ENCODE results near the gene GTF2E1. TPM values are rescaled to one million over a fixed set of nuclear protein-coding genes. Genes with fewer than 3 reads are reported as not detected.

Gene GTF2E1
- total and polyA plus RNA-seq, 9 of the 15 experiments (the other 6 are each of a cell fraction or from before 2014, with no cell fraction given): 12.9 to 23.5 (median 15.4) TPM

GRCh38 chr3:120795017-120795648 lies 52.6 kb downstream of the GTF2E1 start (continued):
- no peak for TF ChIP-seq CEBPZ (IDR thresholded peaks at IDR 0.05; ENCODE audit: borderline replicate concordance, low read depth, low read length)
- TF ChIP-seq STAT5A (IDR thresholded peaks at IDR 0.05; ENCODE audit: borderline replicate concordance, low read length): no peak
- no peak for TF ChIP-seq SMARCA4 (IDR thresholded peaks at IDR 0.05)
- no peak for TF ChIP-seq ZNF212 (CRISPR knock-in tag; IDR thresholded peaks at IDR 0.05)
- TF ChIP-seq E2F1 (CRISPR knock-in tag; IDR thresholded peaks at IDR 0.05): no peak
- TF ChIP-seq ZBTB7A (IDR thresholded peaks at IDR 0.05; ENCODE audit: borderline replicate concordance, control insufficient read depth, low read depth, low read length): no peak
- no peak for TF ChIP-seq ZNF644 (tag; IDR thresholded peaks at IDR 0.05; ENCODE audit: low read depth)
- no peak for TF ChIP-seq KAT7 (CRISPR knock-in tag; IDR thresholded peaks at IDR 0.05; ENCODE audit: borderline replicate concordance)
- no peak for TF ChIP-seq ZEB2 (IDR thresholded peaks at IDR 0.05)
- TF ChIP-seq SMC3 (conservative IDR thresholded peaks at IDR 0.05; ENCODE audit: insufficient read depth, low read depth, low read length): peak; percentile 81
- peak; percentile 85 for TF ChIP-seq REST (IDR thresholded peaks at IDR 0.05; ENCODE audit: borderline replicate concordance)
- TF ChIP-seq REST (CRISPR knock-in tag; IDR thresholded peaks at IDR 0.05; ENCODE audit: low read depth): no peak
- TF ChIP-seq MCM2 (IDR thresholded peaks at IDR 0.05; ENCODE audit: low read depth): no peak
- no peak for TF ChIP-seq TAF9B (IDR thresholded peaks at IDR 0.05; ENCODE audit: partially characterized antibody)
- no peak for TF ChIP-seq POLR2AphosphoS5 (IDR thresholded peaks at IDR 0.05; ENCODE audit: control insufficient read depth, insufficient read depth, low read depth, low read length)
- no peak for TF ChIP-seq FOXM1 (IDR thresholded peaks at IDR 0.05; ENCODE audit: low read depth)
- TF ChIP-seq FOXM1 (CRISPR knock-in tag; IDR thresholded peaks at IDR 0.05; ENCODE audit: low read depth): no peak
